Left ventricle myocardium superior (tissue), 1 donor: ENCODE results near the gene PHACTR2. TPM values are rescaled to one million over a fixed set of nuclear protein-coding genes. Genes with fewer than 3 reads are reported as not detected.
"Not testable (repeated sequence)": the region's sequence is repeated elsewhere in the genome, so short reads cannot be mapped to it uniquely, and the experiment has no call there.

Experiments used
- ATAC-seq: fragments of 200-7000 bp; cut with Tn5 transposase; one replicate; pipeline ENCODE4 v1.9.1; 2020; ENCODE audit warnings: mild to moderate bottlenecking, moderate library complexity
- DNase-seq: peaks from one replicate; pipeline ENCODE4 v3.0.0-alpha.2; 2020
- intact Hi-C: fragments of 100-400 bp; cut with micrococcal nuclease; formaldehyde crosslinking; loops from one replicate; pipeline ENCODE4 v1.11.0; 2022
- total RNA-seq: library from RNA; stranded (reverse); fragmentation: NEBNext Ultra II Directional; extraction: Animal tissue kit (Norgen Biotek cat#: 25700); gene quantifications from one replicate; pipeline ENCODE4 v1.2.1, GENCODE V29; 2021
- donor health status: DM: no; HTN: yes; CAD: no; lungs with severe emphysema.

The PHACTR2 gene
- total RNA-seq, 1 donor from 2014 or later, result 88.1 TPM

DNA sequence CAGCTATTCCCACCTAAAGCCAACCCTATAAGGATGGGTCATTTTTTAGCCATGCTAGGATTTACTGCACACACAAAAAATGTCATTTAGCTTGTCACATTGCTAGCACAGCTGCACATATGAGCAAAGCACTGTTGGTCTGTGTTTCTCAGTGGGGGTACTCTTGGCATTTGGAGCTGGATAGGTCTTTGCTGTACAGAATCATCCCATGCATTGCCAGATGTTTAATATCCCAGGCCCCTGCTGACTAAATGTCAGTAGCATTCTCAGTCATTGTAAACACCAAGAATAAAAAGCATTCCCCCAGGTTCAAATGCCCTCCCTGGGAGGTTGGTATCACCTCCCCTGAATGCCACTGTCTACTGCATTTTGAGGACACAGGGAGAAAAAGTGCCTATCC lies 150.8 kb downstream of the PHACTR2 start:
- intact Hi-C loops, result no loop called here
- no peak for ATAC-seq
- DNase-seq, result no peak

DNA sequence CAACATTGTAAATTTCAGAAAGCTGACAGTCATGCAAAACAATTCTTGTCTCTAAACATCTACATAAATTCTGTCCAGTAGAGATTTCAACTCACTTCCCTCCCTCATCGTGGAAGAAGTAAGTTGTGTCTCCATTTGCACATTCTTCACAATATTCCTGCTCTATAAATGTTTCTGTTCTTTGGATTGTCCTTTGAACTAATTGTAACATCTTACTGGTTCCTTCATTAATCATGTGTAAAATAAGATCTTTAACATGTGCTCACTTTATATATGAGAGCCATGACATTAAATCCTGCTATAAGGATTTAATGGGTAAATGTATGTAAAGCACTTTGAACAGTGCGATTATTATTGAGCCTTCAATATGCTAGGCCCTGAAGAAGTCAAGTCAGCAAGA lies 158.4 kb downstream of the PHACTR2 start:
- ATAC-seq (no peak), DNase-seq (no peak)
- intact Hi-C loops, result no loop called here

DNA sequence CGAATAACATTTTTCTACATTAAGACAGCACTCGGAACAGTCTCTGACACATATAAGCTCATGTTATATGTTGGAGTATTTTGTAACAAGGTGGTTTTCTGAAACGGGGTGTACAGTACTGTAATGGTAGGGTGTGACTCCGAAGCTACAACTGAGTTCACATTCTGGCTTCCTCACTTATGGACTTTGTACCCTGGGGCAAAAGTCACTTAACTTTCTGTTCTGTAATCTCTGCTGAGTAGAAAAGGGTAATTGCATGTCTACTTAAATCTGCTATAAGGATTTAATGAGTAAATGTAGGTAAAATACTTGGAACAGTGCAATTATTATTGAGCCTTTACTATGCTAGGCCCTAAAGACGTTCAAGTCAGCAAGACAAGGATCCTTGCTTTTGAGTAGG lies 160.6 kb downstream of the PHACTR2 start:
- DNase-seq, result no peak
- no peak for ATAC-seq
- intact Hi-C loops, result no loop called here

DNA sequence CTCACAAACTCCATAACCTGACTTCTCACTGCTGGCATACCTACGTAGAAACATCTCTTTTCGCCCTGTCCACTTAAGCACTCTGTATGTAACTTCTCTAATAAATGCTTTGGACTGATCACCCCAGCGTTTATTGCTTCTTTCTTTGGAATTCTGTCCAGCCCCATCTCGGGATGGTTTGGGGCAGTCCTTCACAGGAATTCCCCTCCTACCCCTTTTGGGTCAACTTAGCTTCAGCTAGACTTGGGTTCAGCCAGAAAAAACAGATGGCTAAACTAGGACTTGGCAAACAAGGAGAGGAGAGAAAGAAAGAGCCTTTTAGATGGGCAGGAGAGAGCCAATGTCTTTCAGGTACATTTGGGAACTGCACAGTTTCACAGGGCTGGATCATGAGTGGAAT lies 161.4 kb downstream of the PHACTR2 start:
- DNase-seq (no peak), ATAC-seq (no peak)
- intact Hi-C loops, result no loop called here

DNA sequence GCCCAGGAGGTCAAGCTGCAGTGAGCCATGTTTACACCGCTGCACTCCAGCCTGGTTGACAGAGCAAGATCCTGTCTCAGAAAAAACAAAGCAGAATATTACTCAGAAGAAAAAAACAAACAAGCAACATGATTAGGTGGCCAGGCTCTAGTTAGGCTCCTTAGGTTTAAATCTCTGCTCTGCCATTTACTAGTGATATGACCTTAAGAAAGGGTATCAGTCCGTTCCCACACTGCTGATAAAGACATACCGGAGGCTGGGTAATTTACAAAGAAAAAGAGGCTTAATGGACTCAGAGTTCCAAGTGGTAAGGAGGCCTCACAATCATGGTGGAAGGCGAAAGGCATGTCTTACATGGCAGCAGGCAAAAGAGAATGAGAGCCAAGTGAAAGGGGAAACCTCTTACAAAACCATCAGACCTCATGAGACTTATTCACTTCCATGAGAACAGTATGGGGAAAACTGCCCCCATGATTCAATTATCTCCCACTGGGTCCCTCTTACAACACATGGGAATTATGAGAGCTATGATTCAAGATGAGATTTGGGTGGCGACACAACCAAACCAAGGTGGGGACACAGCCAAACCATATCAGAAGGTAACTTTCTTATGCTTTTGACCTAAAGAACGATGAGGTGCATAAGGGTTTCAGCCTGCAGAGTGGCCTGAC lies 163.0 kb downstream of the PHACTR2 start:
- intact Hi-C loops, result no loop called here
- ATAC-seq, result no peak
- no peak for DNase-seq

DNA sequence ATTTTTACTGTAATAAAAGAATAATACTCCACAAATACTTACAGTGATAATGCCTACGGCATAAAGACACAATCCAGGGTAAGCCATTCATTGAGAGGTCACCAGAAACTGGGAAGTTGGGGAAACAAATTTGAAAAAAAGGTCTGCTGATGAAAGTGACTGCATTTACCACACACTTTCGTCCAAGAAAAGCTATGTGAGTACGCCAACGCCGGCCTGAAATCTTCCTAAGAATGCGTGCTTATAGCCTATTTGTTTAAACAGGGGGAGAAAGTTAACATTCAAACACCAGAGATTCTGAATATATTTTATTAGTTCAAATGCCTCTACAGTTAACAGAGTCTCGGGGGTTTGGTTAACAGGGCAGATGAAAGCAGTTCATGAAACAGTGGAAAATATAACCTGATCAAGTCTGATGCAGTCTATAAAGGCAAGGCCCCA lies 164.7 kb downstream of the PHACTR2 start:
- ATAC-seq (peak; percentile 55), DNase-seq (no peak)
- intact Hi-C loops, result no loop called here

DNA sequence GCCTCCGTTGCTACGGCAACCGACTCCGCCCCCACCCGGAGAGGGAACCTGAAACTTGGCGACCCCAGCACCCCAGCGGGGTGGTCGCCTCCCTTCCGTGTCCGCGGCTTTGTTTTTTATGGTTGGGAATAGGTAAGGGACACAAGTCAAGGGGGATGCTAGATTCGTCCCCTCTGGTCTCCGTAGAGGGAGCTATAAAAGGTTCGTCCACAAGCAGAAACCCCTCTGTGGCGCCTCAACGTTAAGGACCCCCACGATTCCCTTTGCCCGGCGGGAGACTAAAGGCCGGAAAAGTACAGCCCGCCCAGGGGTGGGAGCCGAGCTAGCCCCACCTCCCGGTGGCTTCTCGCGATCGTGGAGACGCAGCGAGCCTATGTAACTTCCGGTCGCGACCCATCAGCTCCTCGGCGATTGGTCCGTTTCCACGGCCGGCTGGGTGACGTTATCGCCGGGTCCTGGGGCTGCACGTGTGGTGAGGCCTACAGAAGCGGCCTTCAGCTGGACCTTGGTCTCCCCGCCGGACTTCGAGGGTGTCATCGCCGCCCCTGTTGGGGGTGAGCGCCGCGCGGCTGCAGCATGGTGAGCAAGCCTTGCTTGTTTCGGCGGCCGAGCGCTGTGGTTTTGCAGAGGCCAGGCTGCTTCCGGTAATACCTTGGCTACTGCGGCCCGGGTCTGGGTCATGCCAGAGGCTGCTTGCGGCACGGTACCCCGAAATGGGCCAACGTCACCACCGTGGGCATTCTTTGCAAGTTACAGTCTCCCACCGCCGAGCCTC lies 165.3 kb downstream of the PHACTR2 start, which contains the start of gene LTV1:
Gene LTV1 (plus strand): TSS at position 437 of the 775 bp plus-strand sequence. CDS start 140 bp downstream, at position 577.
- intact Hi-C loops, result no loop called here
- DNase-seq (peak; percentile 97), ATAC-seq (peak; percentile 100)

DNA sequence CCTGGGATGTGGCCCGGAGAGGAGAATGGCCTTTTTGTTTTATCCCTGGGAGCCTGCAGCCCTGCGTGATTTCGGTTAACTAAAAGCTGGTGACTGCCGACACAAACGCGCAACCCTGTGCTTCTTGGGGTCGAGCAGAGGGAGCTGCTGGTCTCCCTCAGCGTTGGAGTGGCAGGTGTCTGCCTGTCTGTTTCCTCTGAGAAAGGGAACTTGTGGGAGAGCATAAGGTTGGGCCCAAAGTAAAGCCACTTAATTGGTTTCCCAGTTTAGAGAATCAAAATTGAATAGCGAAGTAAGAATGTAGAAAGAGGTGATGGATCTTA lies 165.9 kb downstream of the PHACTR2 start:
- DNase-seq (no peak), ATAC-seq (no peak)
- intact Hi-C loops, result no loop called here

DNA sequence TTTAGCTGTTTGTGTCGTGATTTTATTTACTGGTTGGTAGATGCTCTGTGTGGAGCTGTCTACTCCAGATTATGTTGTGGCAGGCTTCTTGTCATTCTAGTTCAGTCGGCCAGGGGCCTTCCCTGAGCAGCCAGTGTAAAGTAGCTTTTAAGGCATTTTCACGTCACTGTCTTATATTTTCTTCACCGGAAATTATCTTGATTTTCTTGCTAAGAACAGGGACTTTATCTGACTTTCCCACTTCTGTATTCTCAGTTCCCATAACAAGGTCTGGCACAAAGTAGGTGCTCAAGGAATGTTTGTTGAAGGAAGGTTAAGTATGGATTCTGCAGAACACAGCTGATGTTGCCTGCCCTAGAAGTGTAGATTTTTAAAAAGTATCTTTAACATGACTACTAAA lies 166.2 kb downstream of the PHACTR2 start:
- intact Hi-C loops, result no loop called here
- no peak for ATAC-seq
- DNase-seq, result no peak

DNA sequence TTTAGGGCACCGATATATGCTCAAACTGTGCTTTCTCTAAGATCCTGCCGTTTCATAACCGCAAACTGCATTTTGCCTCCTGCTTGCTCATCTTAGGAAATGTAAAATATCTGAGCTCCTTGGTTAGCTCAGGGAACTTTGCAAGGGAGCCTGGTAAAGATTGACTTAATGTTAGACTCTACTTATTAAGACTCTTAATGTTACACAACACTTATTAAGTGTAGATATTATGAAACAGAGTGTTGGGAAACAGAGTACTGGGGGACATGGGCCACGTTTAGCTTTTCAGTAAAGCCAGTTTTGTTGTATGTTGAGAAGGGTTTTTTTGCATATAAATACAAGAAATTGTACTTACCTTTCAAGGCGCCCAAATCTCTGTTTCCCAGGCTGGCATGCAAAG lies 167.3 kb downstream of the PHACTR2 start:
- no peak for DNase-seq
- no peak for ATAC-seq
- intact Hi-C loops, result no loop called here

DNA sequence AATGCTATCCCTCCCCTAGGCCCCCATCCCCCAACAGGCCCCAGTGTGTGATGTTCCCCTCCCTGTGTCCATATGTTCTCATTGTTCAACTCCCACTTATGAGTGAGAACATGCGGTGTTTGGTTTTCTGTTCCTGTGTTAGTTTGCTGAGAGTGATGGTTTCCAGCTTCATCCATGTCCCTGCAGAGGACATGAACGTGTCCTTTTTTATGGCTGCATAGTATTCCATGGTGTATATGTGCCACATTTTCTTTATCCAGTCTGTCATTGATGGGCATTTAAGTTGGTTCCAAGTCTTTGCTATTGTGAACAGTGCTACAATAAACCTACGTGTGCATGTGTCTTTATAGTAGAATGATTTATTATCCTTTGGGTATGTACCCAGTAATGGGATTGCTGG lies 173.9 kb downstream of the PHACTR2 start:
- ATAC-seq, intact Hi-C loops, DNase-seq: not testable (repeated sequence)

DNA sequence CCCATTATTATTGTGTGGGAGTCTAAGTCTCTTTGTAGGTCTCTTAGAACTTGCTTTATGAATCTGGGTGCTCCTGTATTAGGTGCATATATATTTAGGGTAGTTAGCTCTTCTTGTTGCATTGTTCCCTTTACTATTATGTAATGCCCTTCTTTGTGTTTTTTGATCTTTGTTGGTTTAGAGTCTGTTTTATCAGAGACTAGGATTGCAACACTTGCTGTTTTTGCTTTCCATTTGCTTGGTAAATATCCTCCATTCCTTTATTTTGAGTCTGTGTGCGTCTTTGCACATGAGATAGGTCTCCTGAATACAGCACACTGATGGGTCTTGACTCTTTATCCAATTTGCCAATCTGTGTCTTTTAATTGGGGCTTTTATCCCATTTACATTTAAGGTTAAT lies 177.3 kb downstream of the PHACTR2 start:
- intact Hi-C loops, DNase-seq, ATAC-seq: not testable (repeated sequence)

DNA sequence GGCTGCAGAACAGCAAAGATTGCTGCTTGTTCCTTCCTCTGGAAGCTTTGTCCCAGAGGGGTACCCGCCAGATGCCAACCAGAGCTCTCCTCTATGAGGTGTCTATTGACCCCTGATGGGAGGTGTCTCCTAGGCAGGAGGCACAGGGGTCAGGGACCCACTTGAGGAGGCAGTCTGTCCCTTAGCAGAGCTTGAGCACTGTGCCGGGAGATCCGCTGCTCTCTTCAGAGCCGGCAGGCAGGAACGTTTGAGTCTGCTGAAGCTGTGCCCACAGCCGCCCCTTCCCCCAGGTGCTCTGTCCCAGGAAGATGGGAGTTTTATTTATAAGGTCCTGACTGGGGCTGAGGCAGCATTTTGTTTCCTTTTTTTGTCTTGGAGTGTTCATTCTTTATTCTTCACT lies 179.0 kb downstream of the PHACTR2 start:
- ATAC-seq, intact Hi-C loops, DNase-seq: not testable (repeated sequence)

DNA sequence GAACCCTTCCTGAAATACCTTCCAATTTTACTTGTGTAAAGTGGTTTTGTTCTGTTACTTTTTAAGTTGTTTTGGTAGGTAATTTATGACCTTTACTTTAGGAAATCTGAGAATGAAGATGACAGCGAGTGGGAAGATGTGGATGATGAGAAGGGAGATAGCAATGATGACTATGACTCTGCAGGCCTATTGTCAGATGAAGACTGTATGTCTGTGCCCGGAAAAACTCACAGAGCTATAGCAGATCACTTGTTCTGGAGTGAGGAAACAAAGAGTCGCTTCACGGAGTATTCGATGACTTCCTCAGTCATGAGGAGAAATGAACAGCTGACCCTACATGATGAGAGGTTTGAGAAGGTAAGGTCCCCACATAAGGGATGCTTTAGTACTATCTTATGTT lies 179.9 kb downstream of the PHACTR2 start:
- intact Hi-C loops, result no loop called here
- no peak for DNase-seq
- ATAC-seq, result no peak

DNA sequence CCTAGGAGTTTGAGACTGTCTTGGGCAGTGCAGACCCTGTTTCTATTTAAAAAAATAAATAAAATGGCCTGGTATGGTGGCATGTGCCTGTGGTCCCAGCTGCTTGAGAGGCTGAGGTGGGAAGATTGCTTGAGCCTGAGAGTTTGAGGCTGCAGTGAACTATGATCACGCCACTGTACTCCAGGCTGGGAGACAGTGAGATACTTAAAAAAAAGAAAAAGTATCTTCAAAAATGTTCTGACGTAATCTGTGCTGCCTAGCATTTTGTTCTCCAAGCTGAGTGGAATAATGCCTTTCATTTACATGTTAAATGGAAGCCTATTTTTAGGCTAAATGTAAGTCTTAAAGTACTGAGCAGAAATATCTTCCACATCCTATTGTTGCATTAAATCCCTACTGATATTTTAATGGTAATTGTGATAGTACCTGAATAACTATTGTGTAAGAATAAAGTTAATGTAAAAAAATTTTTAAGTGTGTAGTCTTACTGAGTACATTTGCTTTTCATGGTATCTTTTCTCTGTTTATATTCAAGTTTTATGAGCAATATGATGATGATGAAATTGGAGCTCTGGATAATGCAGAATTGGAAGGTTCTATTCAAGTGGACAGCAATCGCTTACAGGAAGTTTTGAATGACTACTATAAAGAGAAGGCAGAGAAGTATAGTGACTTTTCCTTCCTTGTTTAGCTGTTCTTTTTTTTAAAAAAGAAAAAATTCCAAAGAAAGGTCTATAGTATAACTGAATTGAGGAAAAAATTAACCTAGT lies 182.3 kb downstream of the PHACTR2 start:
- intact Hi-C loops, result no loop called here
- ATAC-seq (no peak), DNase-seq (no peak)

DNA sequence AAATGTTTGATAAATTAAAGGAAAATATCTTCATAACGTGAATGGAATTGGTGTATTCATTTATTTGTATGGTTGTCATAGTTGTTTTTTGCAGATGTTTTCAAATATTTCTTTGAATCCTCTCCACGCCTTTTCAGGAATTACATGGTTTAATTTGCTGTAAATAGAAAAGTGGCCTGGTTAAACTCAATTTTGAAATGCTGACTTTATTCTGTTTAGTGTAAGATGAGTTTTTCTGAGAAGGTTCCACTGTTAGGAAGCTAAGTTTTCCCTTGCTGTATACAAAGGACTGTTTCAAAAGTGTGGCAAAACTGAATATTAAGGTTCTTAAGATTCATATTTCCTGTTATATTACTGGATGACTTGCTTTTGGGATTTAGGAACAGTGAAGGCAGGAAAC lies 186.0 kb downstream of the PHACTR2 start:
- ATAC-seq (no peak), DNase-seq (no peak)
- intact Hi-C loops, result no loop called here

DNA sequence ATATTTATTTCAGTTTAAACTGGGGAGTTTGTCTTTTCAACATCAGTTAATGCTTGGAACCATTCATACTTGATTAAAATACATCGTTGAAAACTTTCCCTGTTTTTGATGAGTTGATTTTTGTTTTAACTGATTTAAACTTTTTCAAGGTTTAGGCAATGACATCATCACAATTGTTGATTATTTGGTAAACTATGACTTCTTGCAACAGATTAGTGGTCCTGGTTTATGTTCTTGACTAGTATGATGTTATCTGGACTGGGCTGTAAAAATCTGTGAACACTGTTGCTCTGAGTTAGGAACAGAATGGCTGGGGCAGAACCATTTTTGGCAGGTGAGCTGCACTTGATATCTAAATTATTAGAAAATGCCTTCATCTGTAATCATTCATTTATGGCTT lies 186.5 kb downstream of the PHACTR2 start, which contains the start of gene ZC2HC1B:
Gene ZC2HC1B (plus strand): TSS at position 241 of the 400 bp plus-strand sequence. CDS start 66 bp downstream, at position 307.
- intact Hi-C loops, result no loop called here
- DNase-seq, result no peak
- ATAC-seq, result no peak

DNA sequence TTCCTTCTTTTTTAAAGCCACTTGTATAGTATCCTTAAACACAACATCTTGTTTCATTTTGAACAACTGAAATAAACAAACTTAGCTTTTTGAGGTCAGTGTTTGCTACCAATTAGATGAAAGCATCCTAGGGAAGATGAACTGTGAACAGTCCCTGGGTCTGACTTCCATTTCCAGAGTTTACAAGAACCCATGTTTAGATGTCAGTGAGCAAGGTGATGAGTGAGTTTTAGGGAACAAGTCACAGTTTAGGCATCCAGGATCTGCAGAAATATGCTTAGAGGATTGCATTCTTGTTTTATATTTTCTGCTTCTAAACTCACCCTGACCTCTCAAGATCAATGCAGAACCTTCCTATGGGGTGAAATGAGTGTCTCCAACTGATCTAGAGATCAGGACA lies 189.5 kb downstream of the PHACTR2 start:
- intact Hi-C loops, result no loop called here
- DNase-seq (no peak), ATAC-seq (no peak)

DNA sequence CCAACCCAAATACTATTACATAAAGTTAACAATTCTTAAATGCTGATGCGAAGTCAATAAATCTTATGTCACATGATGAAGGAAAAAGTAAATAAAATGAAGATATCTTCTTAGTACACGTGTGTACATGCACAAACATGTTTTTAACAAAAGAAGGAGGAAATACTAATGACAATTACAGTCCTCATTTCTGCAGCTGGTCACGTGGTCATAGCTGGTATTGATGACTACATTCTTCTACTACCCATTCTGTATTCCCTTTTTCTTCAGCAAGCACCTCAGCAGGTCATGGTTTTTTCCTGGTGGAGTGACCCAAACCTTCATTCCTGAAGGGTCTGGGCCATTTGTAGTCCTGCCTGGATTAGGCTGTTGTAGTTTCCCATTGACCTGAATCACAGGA lies 191.0 kb downstream of the PHACTR2 start:
- DNase-seq, intact Hi-C loops, ATAC-seq: not testable (repeated sequence)

DNA sequence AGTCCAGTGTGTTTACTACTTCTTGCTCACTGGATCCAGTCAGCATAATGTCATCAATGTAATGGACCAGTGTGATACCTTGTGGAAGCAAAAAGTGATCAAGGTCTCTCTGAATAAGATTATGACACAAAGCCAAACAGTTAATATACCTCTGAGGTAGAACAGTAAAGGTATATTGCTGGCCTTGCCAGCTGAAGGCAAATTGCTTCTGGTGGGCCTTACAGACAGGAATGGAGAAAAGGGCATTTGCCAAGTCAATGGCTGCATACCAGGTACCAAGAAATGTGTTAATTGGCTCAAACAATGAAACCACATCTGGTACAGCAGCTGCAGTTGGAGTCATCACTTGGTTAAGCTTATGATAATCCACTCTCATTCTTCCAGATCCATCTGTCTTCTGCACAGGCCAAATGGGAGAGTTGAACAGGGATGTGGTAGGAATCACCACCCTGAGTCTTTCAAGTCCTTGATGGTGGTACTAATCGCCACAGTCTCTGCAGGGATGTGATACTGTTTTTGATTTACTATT lies 193.5 kb downstream of the PHACTR2 start:
- intact Hi-C loops, ATAC-seq, DNase-seq: not testable (repeated sequence)
